Cardiac muscle cell (in vitro differentiated cells and primary cell): ENCODE results near the gene LHX4. TPM values are rescaled to one million over a fixed set of nuclear protein-coding genes. Genes with fewer than 3 reads are reported as not detected.

Experiments
- DNase-seq, 2 donors: peaks; one replicate each; pipeline versions ENCODE4 v3.0.0 to v3.0.0-alpha.2; 2010 to 2017; ENCODE audit warnings: low read depth in 1 of 2, low spot score in 1 of 2
- H3K27ac ChIP-seq: fragments of 200-600 bp; sonication (generic); 2 replicates; pipeline ENCODE4 v1.5.1; 2016
- H3K27me3 ChIP-seq: fragments of 200-600 bp; sonication (generic); 2 replicates; pipeline ENCODE4 v1.6.0; 2016; ENCODE audit warnings: control low read depth
- H3K36me3 ChIP-seq: fragments of 200-600 bp; sonication (generic); 2 replicates; pipeline ENCODE4 v1.5.1; 2016; ENCODE audit warnings: control low read depth
- H3K4me1 ChIP-seq: fragments of 200-600 bp; sonication (generic); 2 replicates; pipeline ENCODE4 v1.8.1; 2017; ENCODE audit warnings: low read depth, mild to moderate bottlenecking, mixed run types
- H3K4me3 ChIP-seq: fragments of 200-600 bp; sonication (generic); 2 replicates; pipeline ENCODE4 v1.5.1; 2016; ENCODE audit warnings: mild to moderate bottlenecking
- H3K9me3 ChIP-seq: fragments of 200-600 bp; sonication (generic); 2 replicates; pipeline ENCODE4 v1.5.1; 2017; ENCODE audit warnings: low read depth, mild to moderate bottlenecking, control low read depth
- CTCF ChIP-seq: IDR thresholded peaks from 2 replicates; pipeline ENCODE4 v1.5.1; 2012; ENCODE audit warnings: low read depth, mild to moderate bottlenecking, low read length
- polyA plus RNA-seq: library from polyadenylated mRNA; unstranded; fragments of >200 nt; fragmentation: Nextera tagmentation; extraction: Ambion mirVana; gene quantifications from 2 replicates; pipeline ENCODE4 v1.2.1, GENCODE V29; 2016
- total RNA-seq: library from RNA; depleted of rRNA; stranded (reverse); fragments of >200 nt; gene quantifications from 2 replicates; pipeline ENCODE4 v1.2.3, GENCODE V29; 2016

LHX4 gene
- total and polyA plus RNA-seq, 2 experiments from 2014 or later = 0.20 TPM; not detected in 1

- no peak for DNase-seq
- H3K27ac ChIP-seq = no peak overlapping the region
- H3K4me1 ChIP-seq = no peaks in the 10 kb centered on the region
- no peak for TF ChIP-seq CTCF
- no peaks in the 10 kb centered on the region for H3K36me3 ChIP-seq
- no peak overlapping the region for H3K4me3 ChIP-seq
- H3K9me3 ChIP-seq = no peaks in the 10 kb centered on the region
- H3K27me3 ChIP-seq = peaks cover 53% of the 10 kb centered on the region
Observed at GRCh38 chr1:180243517-180244221, 13.6 kb downstream of the LHX4 start.

- no peak for DNase-seq
- Histone ChIP-seq H3K27ac (no peak overlapping the region), H3K4me1 (no peaks in the 10 kb centered on the region), H3K27me3 (peaks cover 41% of the 10 kb centered on the region), H3K4me3 (no peak overlapping the region), H3K9me3 (no peaks in the 10 kb centered on the region), H3K36me3 (no peaks in the 10 kb centered on the region)
- TF ChIP-seq CTCF = no peak
Observed at GRCh38 chr1:180244840-180245239, 14.8 kb downstream of the LHX4 start.

GRCh38 chr1:180246579-180246978 is 16.5 kb downstream of the LHX4 start:
- H3K27ac ChIP-seq = no peak overlapping the region
- no peak for TF ChIP-seq CTCF
- H3K9me3 ChIP-seq = no peaks in the 10 kb centered on the region
- peaks cover 24% of the 10 kb centered on the region for H3K27me3 ChIP-seq
- H3K4me1 ChIP-seq = no peaks in the 10 kb centered on the region
- DNase-seq = no peak
- no peaks in the 10 kb centered on the region for H3K36me3 ChIP-seq
- no peak overlapping the region for H3K4me3 ChIP-seq

- H3K4me1 ChIP-seq = no peaks in the 10 kb centered on the region
- no peak overlapping the region for H3K4me3 ChIP-seq
- DNase-seq = peak in 1 of 2 donors; percentile 29
- no peaks in the 10 kb centered on the region for H3K9me3 ChIP-seq
- no peak overlapping the region for H3K27ac ChIP-seq
- TF ChIP-seq CTCF = no peak
- no peaks in the 10 kb centered on the region for H3K36me3 ChIP-seq
- peaks cover 19% of the 10 kb centered on the region for H3K27me3 ChIP-seq
Observed at GRCh38 chr1:180247061-180247460, 17.0 kb downstream of the LHX4 start.

- DNase-seq = no peak
- peaks cover 14% of the 10 kb centered on the region for H3K27me3 ChIP-seq
- H3K36me3 ChIP-seq = no peaks in the 10 kb centered on the region
- H3K27ac ChIP-seq = no peak overlapping the region
- no peak overlapping the region for H3K4me3 ChIP-seq
- H3K9me3 ChIP-seq = no peaks in the 10 kb centered on the region
- no peaks in the 10 kb centered on the region for H3K4me1 ChIP-seq
- TF ChIP-seq CTCF = no peak
Observed at GRCh38 chr1:180247580-180247979, 17.5 kb downstream of the LHX4 start.
